Fibroblast of lung (primary cell): ENCODE results near the gene MICAL3.

ENCODE experiments used
- CTCF ChIP-seq, 2 donors: IDR thresholded peaks in 1 of 2; conservative IDR thresholded peaks in 1 of 2; 1 replicate in 1 of 2; 2 replicates in 1 of 2; pipeline ENCODE4 v1.5.1; 2011 to 2012; ENCODE audit warnings: low read length in 2 of 2, control low read depth in 1 of 2, inconsistent platforms in 1 of 2, low read depth in 1 of 2, mild to moderate bottlenecking in 1 of 2
- EZH2 ChIP-seq: IDR thresholded peaks from 2 replicates; pipeline ENCODE4 v1.5.1; 2012; ENCODE audit warnings: low read length, control low read depth, mild to moderate bottlenecking; ENCODE audit errors: missing control alignments

GRCh38 chr22:17741866-17742526 is 282.4 kb downstream of the MICAL3 start:
- TF ChIP-seq CTCF (conservative IDR thresholded peaks at IDR 0.05 in 1 of 2, IDR thresholded peaks at IDR 0.05 in 1 of 2; ENCODE audit: low read depth in 1 of 2, low read length in 2 of 2) (no peak), EZH2 (no peak)
